A673 (cell line): ENCODE results near the gene SMCO2.

Source experiments
- EZH2 ChIP-seq: fragments of 200-600 bp; sonication (generic); IDR thresholded peaks from 2 replicates; pipeline ENCODE4 v1.6.1; 2017; ENCODE audit warnings: borderline replicate concordance, low read depth, mild to moderate bottlenecking, mixed read lengths, antibody characterized with exemption, low read length; ENCODE audit not compliant: poor library complexity, severe bottlenecking
- TF ChIP-seq, protein P1 (sequence below): fragments of 300-800, 200-600 bp; sonication (generic); conservative IDR thresholded peaks from 2 replicates; pipeline ENCODE4 v1.5.1; 2017; ENCODE audit warnings: low read depth, mild to moderate bottlenecking, antibody characterized with exemption, low read length, moderate library complexity, mixed read lengths

DNA sequence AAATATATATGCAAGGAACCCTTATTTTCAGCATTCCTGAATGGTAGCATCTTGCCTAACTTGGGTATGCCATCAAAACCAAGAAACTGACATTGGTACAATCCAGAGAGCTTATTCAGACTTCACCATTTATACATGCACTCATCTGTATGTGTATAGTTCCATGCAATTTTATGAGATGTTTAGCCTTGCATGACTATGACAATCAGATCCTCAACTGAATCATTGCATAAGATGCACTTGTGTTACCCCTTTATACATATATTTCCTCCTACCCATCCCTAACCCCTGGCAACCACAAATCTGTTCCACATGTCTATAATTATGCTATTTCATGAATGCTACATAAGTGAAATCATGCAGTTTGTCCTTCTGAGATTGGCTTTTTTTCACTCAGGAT lies 40.4 kb downstream of the SMCO2 start:
- TF ChIP-seq, protein P1, sequence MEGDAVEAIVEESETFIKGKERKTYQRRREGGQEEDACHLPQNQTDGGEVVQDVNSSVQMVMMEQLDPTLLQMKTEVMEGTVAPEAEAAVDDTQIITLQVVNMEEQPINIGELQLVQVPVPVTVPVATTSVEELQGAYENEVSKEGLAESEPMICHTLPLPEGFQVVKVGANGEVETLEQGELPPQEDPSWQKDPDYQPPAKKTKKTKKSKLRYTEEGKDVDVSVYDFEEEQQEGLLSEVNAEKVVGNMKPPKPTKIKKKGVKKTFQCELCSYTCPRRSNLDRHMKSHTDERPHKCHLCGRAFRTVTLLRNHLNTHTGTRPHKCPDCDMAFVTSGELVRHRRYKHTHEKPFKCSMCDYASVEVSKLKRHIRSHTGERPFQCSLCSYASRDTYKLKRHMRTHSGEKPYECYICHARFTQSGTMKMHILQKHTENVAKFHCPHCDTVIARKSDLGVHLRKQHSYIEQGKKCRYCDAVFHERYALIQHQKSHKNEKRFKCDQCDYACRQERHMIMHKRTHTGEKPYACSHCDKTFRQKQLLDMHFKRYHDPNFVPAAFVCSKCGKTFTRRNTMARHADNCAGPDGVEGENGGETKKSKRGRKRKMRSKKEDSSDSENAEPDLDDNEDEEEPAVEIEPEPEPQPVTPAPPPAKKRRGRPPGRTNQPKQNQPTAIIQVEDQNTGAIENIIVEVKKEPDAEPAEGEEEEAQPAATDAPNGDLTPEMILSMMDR: no peak
- TF ChIP-seq EZH2: no peak
